ENCODE measurements around the gene SNTG2.

Gene SNTG2

GRCh38 chr2:932320-933115, 18.1 kb upstream of the SNTG2 start:
- Histone ChIP-seq H3K36me3 (ENCODE audit: control insufficient read depth, insufficient read depth, low read length) (no peaks in the 10 kb centered on the region), H3K27me3 (ENCODE audit: control insufficient read depth, insufficient read depth, low read length) (no peaks in the 10 kb centered on the region), H3K4me3 (ENCODE audit: low read length) (no peak overlapping the region), H3K4me1 (ENCODE audit: control insufficient read depth, insufficient read depth, low read length) (no peaks in the 10 kb centered on the region), H3K27ac (ENCODE audit: low read depth, low read length) (no peak overlapping the region), H3K9ac (ENCODE audit: low read length) (no peak overlapping the region)

- Histone ChIP-seq H3K27me3 (ENCODE audit: control insufficient read depth, insufficient read depth, low read length) (no peaks in the 10 kb centered on the region), H3K4me1 (ENCODE audit: control insufficient read depth, insufficient read depth, low read length) (no peaks in the 10 kb centered on the region), H3K4me3 (ENCODE audit: low read length) (no peak overlapping the region), H3K36me3 (ENCODE audit: control insufficient read depth, insufficient read depth, low read length) (no peaks in the 10 kb centered on the region), H3K9ac (ENCODE audit: low read length) (no peak overlapping the region), H3K27ac (ENCODE audit: low read depth, low read length) (no peak overlapping the region)
These were observed 16.8 kb upstream of the SNTG2 start for GRCh38 chr2:933734-934295.

- Histone ChIP-seq H3K36me3 (ENCODE audit: control insufficient read depth, insufficient read depth, low read length) (no peaks in the 10 kb centered on the region), H3K27me3 (ENCODE audit: control insufficient read depth, insufficient read depth, low read length) (no peaks in the 10 kb centered on the region), H3K9ac (ENCODE audit: low read length) (no peak overlapping the region), H3K4me1 (ENCODE audit: control insufficient read depth, insufficient read depth, low read length) (no peaks in the 10 kb centered on the region), H3K27ac (ENCODE audit: low read depth, low read length) (no peak overlapping the region), H3K4me3 (ENCODE audit: low read length) (no peak overlapping the region)
These were observed 13.1 kb upstream of the SNTG2 start for GRCh38 chr2:937530-937929.

GRCh38 chr2:938181-939005, 12.3 kb upstream of the SNTG2 start:
- no peak overlapping the region for H3K9ac ChIP-seq (ENCODE audit: low read length)
- H3K36me3 ChIP-seq (ENCODE audit: control insufficient read depth, insufficient read depth, low read length), result no peaks in the 10 kb centered on the region
- no peaks in the 10 kb centered on the region for H3K27me3 ChIP-seq (ENCODE audit: control insufficient read depth, insufficient read depth, low read length)
- no peak overlapping the region for H3K27ac ChIP-seq (ENCODE audit: low read depth, low read length)
- H3K4me1 ChIP-seq (ENCODE audit: control insufficient read depth, insufficient read depth, low read length), result no peaks in the 10 kb centered on the region
- H3K4me3 ChIP-seq (ENCODE audit: low read length), result no peak overlapping the region

GRCh38 chr2:939936-940601, 10.6 kb upstream of the SNTG2 start:
- Histone ChIP-seq H3K4me3 (ENCODE audit: low read length) (no peak overlapping the region), H3K4me1 (ENCODE audit: control insufficient read depth, insufficient read depth, low read length) (no peaks in the 10 kb centered on the region), H3K27ac (ENCODE audit: low read depth, low read length) (no peak overlapping the region), H3K36me3 (ENCODE audit: control insufficient read depth, insufficient read depth, low read length) (no peaks in the 10 kb centered on the region), H3K9ac (ENCODE audit: low read length) (no peak overlapping the region), H3K27me3 (ENCODE audit: control insufficient read depth, insufficient read depth, low read length) (no peaks in the 10 kb centered on the region)

- Histone ChIP-seq H3K4me3 (ENCODE audit: low read length) (no peak overlapping the region), H3K4me1 (ENCODE audit: control insufficient read depth, insufficient read depth, low read length) (no peaks in the 10 kb centered on the region), H3K36me3 (ENCODE audit: control insufficient read depth, insufficient read depth, low read length) (no peaks in the 10 kb centered on the region), H3K27me3 (ENCODE audit: control insufficient read depth, insufficient read depth, low read length) (no peaks in the 10 kb centered on the region), H3K27ac (ENCODE audit: low read depth, low read length) (no peak overlapping the region), H3K9ac (ENCODE audit: low read length) (no peak overlapping the region)
These were observed 8.8 kb upstream of the SNTG2 start for GRCh38 chr2:941871-942270.

GRCh38 chr2:942775-943460, 7.7 kb upstream of the SNTG2 start:
- H3K9ac ChIP-seq (ENCODE audit: low read length), result no peak overlapping the region
- H3K36me3 ChIP-seq (ENCODE audit: control insufficient read depth, insufficient read depth, low read length), result no peaks in the 10 kb centered on the region
- no peaks in the 10 kb centered on the region for H3K27me3 ChIP-seq (ENCODE audit: control insufficient read depth, insufficient read depth, low read length)
- no peaks in the 10 kb centered on the region for H3K4me1 ChIP-seq (ENCODE audit: control insufficient read depth, insufficient read depth, low read length)
- no peak overlapping the region for H3K27ac ChIP-seq (ENCODE audit: low read depth, low read length)
- H3K4me3 ChIP-seq (ENCODE audit: low read length), result no peak overlapping the region

- Histone ChIP-seq H3K4me1 (ENCODE audit: control insufficient read depth, insufficient read depth, low read length) (no peaks in the 10 kb centered on the region), H3K27ac (ENCODE audit: low read depth, low read length) (no peak overlapping the region), H3K9ac (ENCODE audit: low read length) (no peak overlapping the region), H3K27me3 (ENCODE audit: control insufficient read depth, insufficient read depth, low read length) (no peaks in the 10 kb centered on the region), H3K4me3 (ENCODE audit: low read length) (no peak overlapping the region), H3K36me3 (ENCODE audit: control insufficient read depth, insufficient read depth, low read length) (no peaks in the 10 kb centered on the region)
These were observed 7.2 kb upstream of the SNTG2 start for GRCh38 chr2:943461-943797.

GRCh38 chr2:943821-944220, 6.8 kb upstream of the SNTG2 start:
- Histone ChIP-seq H3K4me3 (ENCODE audit: low read length) (no peak overlapping the region), H3K36me3 (ENCODE audit: control insufficient read depth, insufficient read depth, low read length) (no peaks in the 10 kb centered on the region), H3K27ac (ENCODE audit: low read depth, low read length) (no peak overlapping the region), H3K9ac (ENCODE audit: low read length) (no peak overlapping the region), H3K27me3 (ENCODE audit: control insufficient read depth, insufficient read depth, low read length) (no peaks in the 10 kb centered on the region), H3K4me1 (ENCODE audit: control insufficient read depth, insufficient read depth, low read length) (no peaks in the 10 kb centered on the region)

GRCh38 chr2:944693-945092, 6.0 kb upstream of the SNTG2 start:
- no peaks in the 10 kb centered on the region for H3K4me1 ChIP-seq (ENCODE audit: control insufficient read depth, insufficient read depth, low read length)
- no peak overlapping the region for H3K9ac ChIP-seq (ENCODE audit: low read length)
- no peak overlapping the region for H3K4me3 ChIP-seq (ENCODE audit: low read length)
- H3K36me3 ChIP-seq (ENCODE audit: control insufficient read depth, insufficient read depth, low read length), result no peaks in the 10 kb centered on the region
- no peak overlapping the region for H3K27ac ChIP-seq (ENCODE audit: low read depth, low read length)
- peaks cover 3% of the 10 kb centered on the region for H3K27me3 ChIP-seq (ENCODE audit: control insufficient read depth, insufficient read depth, low read length)

GRCh38 chr2:945104-945503, 5.5 kb upstream of the SNTG2 start:
- Histone ChIP-seq H3K4me3 (ENCODE audit: low read length) (no peak overlapping the region), H3K27me3 (ENCODE audit: control insufficient read depth, insufficient read depth, low read length) (peaks cover 3% of the 10 kb centered on the region), H3K27ac (ENCODE audit: low read depth, low read length) (no peak overlapping the region), H3K9ac (ENCODE audit: low read length) (no peak overlapping the region), H3K36me3 (ENCODE audit: control insufficient read depth, insufficient read depth, low read length) (no peaks in the 10 kb centered on the region), H3K4me1 (ENCODE audit: control insufficient read depth, insufficient read depth, low read length) (no peaks in the 10 kb centered on the region)

Data from rectal smooth muscle tissue (tissue), 1 donor.